Mesenchymal stem cell (in vitro differentiated cells and primary cell): ENCODE data around the gene TTC16.
"Not testable (repeated sequence)": the region's sequence is repeated elsewhere in the genome, so short reads cannot be mapped to it uniquely, and the experiment has no call there.

Experiments used
- DNase-seq: peaks from one replicate; pipeline ENCODE4 v3.0.0-alpha.2; 2013
- H2AFZ ChIP-seq: one replicate; pipeline ENCODE4 v1.6.1; 2013; ENCODE audit warnings: low read depth, mild to moderate bottlenecking, control low read depth, inconsistent platforms, low read length, moderate library complexity
- H2AK5ac ChIP-seq: 2 replicates; pipeline ENCODE4 v1.6.1; 2013; ENCODE audit warnings: low read length, moderate library complexity, mild to moderate bottlenecking, inconsistent platforms; ENCODE audit not compliant: severe bottlenecking
- H2BK120ac ChIP-seq: one replicate; pipeline ENCODE4 v1.6.1; 2013; ENCODE audit warnings: low read depth, mild to moderate bottlenecking, inconsistent platforms, low read length, moderate library complexity
- H2BK12ac ChIP-seq, 2 experiments: one replicate each; pipeline ENCODE4 v1.6.1; 2013; ENCODE audit warnings: inconsistent platforms in 2 of 2, low read length in 2 of 2, mild to moderate bottlenecking in 2 of 2, moderate library complexity in 2 of 2, control low read depth in 1 of 2
- H2BK15ac ChIP-seq: one replicate; pipeline ENCODE4 v1.6.1; 2013; ENCODE audit warnings: mild to moderate bottlenecking, low read depth, inconsistent platforms; ENCODE audit not compliant: poor library complexity, severe bottlenecking
- H2BK5ac ChIP-seq: 2 replicates; pipeline ENCODE4 v1.6.1; 2013; ENCODE audit warnings: low read depth, mild to moderate bottlenecking, low read length, control low read depth, inconsistent platforms; ENCODE audit not compliant: poor library complexity, severe bottlenecking
- H3K14ac ChIP-seq, 2 experiments: one replicate each; pipeline ENCODE4 v1.6.1; 2013; ENCODE audit warnings: inconsistent platforms in 2 of 2, low read length in 2 of 2, control low read depth in 1 of 2, mild to moderate bottlenecking in 1 of 2, moderate library complexity in 1 of 2
- H3K18ac ChIP-seq, 2 experiments: one replicate each; pipeline ENCODE4 v1.6.1; 2013; ENCODE audit warnings: inconsistent platforms in 2 of 2, low read length in 2 of 2, control low read depth in 1 of 2, low read depth in 1 of 2, mild to moderate bottlenecking in 1 of 2
- H3K23ac ChIP-seq, 2 experiments: one replicate each; pipeline ENCODE4 v1.6.1; 2013; ENCODE audit warnings: inconsistent platforms in 2 of 2, low read length in 2 of 2, mild to moderate bottlenecking in 2 of 2, moderate library complexity in 2 of 2, control low read depth in 1 of 2
- H3K27ac ChIP-seq: 2 replicates; pipeline ENCODE4 v1.5.1; 2013; ENCODE audit warnings: mild to moderate bottlenecking, moderate library complexity, low read length, control low read depth, inconsistent platforms; ENCODE audit not compliant: poor library complexity, severe bottlenecking
- H3K27me3 ChIP-seq, 2 experiments: 2 replicates each; pipeline versions ENCODE4 v1.6.1 to v1.7.0; 2013; ENCODE audit warnings: low read length in 2 of 2, mild to moderate bottlenecking in 2 of 2, moderate library complexity in 2 of 2, control low read depth in 1 of 2, inconsistent platforms in 1 of 2; ENCODE audit not compliant: control insufficient read depth in 1 of 2, insufficient read depth in 1 of 2
- H3K36me3 ChIP-seq, 2 experiments: 2 replicates each; pipeline versions ENCODE4 v1.6.1 to v1.7.0; 2013; ENCODE audit warnings: low read length in 2 of 2, control low read depth in 1 of 2, inconsistent platforms in 1 of 2, low read depth in 1 of 2, mild to moderate bottlenecking in 1 of 2; ENCODE audit not compliant: insufficient read depth in 2 of 2, control insufficient read depth in 1 of 2
- H3K4ac ChIP-seq, 2 experiments: one replicate each; pipeline ENCODE4 v1.6.1; 2013; ENCODE audit warnings: inconsistent platforms in 2 of 2, low read length in 2 of 2, mild to moderate bottlenecking in 2 of 2, moderate library complexity in 2 of 2, control low read depth in 1 of 2, low read depth in 1 of 2
- H3K4me1 ChIP-seq: 2 replicates; pipeline ENCODE4 v1.6.1; 2013; ENCODE audit warnings: low read depth, low read length, control low read depth; ENCODE audit not compliant: control insufficient read depth, insufficient read depth
- H3K4me2 ChIP-seq: 2 replicates; pipeline ENCODE4 v1.6.1; 2013; ENCODE audit warnings: low read length, mild to moderate bottlenecking, inconsistent platforms; ENCODE audit not compliant: poor library complexity, severe bottlenecking
- H3K4me3 ChIP-seq, 2 experiments: 2 replicates each; pipeline versions ENCODE4 v1.5.1 to v1.7.0; 2013; ENCODE audit warnings: low read length in 2 of 2, mild to moderate bottlenecking in 2 of 2, control low read depth in 1 of 2, low read depth in 1 of 2; ENCODE audit not compliant: insufficient read depth in 1 of 2
- H3K79me1 ChIP-seq: replicated peaks from 2 replicates; pipeline ENCODE4 v1.6.1; 2013; ENCODE audit warnings: mild to moderate bottlenecking, control low read depth, low read length, inconsistent platforms; ENCODE audit not compliant: poor library complexity, severe bottlenecking
- H3K9ac ChIP-seq: 2 replicates; pipeline ENCODE4 v1.7.0; 2013; ENCODE audit warnings: mild to moderate bottlenecking, low read length, moderate library complexity
- H3K9me3 ChIP-seq: 2 replicates; pipeline ENCODE4 v1.7.0; 2013; ENCODE audit warnings: mild to moderate bottlenecking, low read length; ENCODE audit not compliant: control insufficient read depth
- H4K8ac ChIP-seq: one replicate; pipeline ENCODE4 v1.6.1; 2013; ENCODE audit warnings: inconsistent platforms, mild to moderate bottlenecking, low read length, moderate library complexity
- H4K91ac ChIP-seq: one replicate; pipeline ENCODE4 v1.6.1; 2013; ENCODE audit warnings: mild to moderate bottlenecking, low read length, inconsistent platforms
- WGBS: methylation state at CpG from one replicate; pipeline ENCODE4 v1.1.7; 2013; ENCODE audit warnings: mixed read lengths; 5-methylcytosine and 5-hydroxymethylcytosine counted together

Gene TTC16

GRCh38 chr9:127755061-127756060 is 39.5 kb downstream of the TTC16 start:
- H2BK5ac ChIP-seq, result no peak overlapping the region
- H3K36me3 ChIP-seq, result no peaks in the 10 kb centered on the region
- H3K18ac ChIP-seq, result no peak overlapping the region
- H4K91ac ChIP-seq, result no peak overlapping the region
- H2BK120ac ChIP-seq, result no peak overlapping the region
- no peak overlapping the region for H3K23ac ChIP-seq
- no peak overlapping the region for H3K9ac ChIP-seq
- H3K14ac ChIP-seq, result no peak overlapping the region
- no peaks in the 10 kb centered on the region for H3K9me3 ChIP-seq
- no peak overlapping the region for H3K4me3 ChIP-seq
- H4K8ac ChIP-seq, result no peak overlapping the region
- H2BK12ac ChIP-seq, result no peak overlapping the region
- no peak overlapping the region for H3K27ac ChIP-seq
- H3K4me2 ChIP-seq, result no peak overlapping the region
- H3K4ac ChIP-seq, result no peak overlapping the region
- H2AK5ac ChIP-seq, result no peak overlapping the region
- H3K79me1 ChIP-seq, result no peaks in the 10 kb centered on the region
- H3K4me1 ChIP-seq, result peaks cover 6% of the 10 kb centered on the region
- WGBS, result 16% methylated on average over 30 of the region's 61 CpGs
- no peak overlapping the region for H2AFZ ChIP-seq
- H3K27me3 ChIP-seq, result peaks cover 46 to 57% of the 10 kb centered on the region in 2 experiments
- no peak overlapping the region for H2BK15ac ChIP-seq
- DNase-seq, result no peak

DNA sequence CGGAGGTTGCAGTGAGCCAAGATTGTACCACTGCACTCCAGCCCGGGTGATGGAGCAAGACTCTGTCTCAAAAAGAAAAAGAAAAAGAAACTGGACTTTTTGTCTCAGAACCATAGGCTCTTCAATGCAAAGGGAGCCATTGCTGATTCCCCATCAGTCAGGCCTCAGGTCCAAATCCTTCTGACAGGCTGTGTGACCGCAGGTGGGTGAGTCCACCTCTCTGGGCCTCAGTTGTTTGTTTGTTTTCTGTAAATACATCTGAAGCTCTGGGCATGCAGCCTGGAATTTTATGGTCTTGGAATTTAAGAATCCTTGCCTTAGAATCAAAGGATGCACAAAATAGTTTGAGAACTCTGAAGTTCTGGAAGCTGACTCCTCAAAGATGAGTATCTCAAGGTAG is 40.4 kb downstream of the TTC16 start:
- no peak overlapping the region for H3K4me2 ChIP-seq
- no peak overlapping the region for H3K27ac ChIP-seq
- H3K4me3 ChIP-seq, result no peak overlapping the region
- peaks cover 6% of the 10 kb centered on the region for H3K4me1 ChIP-seq
- 99% methylated on average over 3 of the region's 3 CpGs for WGBS
- H3K14ac ChIP-seq, result no peak overlapping the region
- no peaks in the 10 kb centered on the region for H3K36me3 ChIP-seq
- H3K4ac ChIP-seq, result no peak overlapping the region
- H3K27me3 ChIP-seq, result peaks cover 53 to 60% of the 10 kb centered on the region in 2 experiments
- H2BK120ac ChIP-seq, result no peak overlapping the region
- H3K23ac ChIP-seq, result no peak overlapping the region
- H2BK5ac ChIP-seq, result no peak overlapping the region
- no peak overlapping the region for H2BK15ac ChIP-seq
- H4K8ac ChIP-seq, result no peak overlapping the region
- H3K18ac ChIP-seq, result no peak overlapping the region
- no peak overlapping the region for H2BK12ac ChIP-seq
- H4K91ac ChIP-seq, result no peak overlapping the region
- H3K9me3 ChIP-seq, result no peaks in the 10 kb centered on the region
- DNase-seq, result no peak
- H3K9ac ChIP-seq, result no peak overlapping the region
- no peak overlapping the region for H2AK5ac ChIP-seq
- no peak overlapping the region for H2AFZ ChIP-seq
- H3K79me1 ChIP-seq, result no peaks in the 10 kb centered on the region

DNA sequence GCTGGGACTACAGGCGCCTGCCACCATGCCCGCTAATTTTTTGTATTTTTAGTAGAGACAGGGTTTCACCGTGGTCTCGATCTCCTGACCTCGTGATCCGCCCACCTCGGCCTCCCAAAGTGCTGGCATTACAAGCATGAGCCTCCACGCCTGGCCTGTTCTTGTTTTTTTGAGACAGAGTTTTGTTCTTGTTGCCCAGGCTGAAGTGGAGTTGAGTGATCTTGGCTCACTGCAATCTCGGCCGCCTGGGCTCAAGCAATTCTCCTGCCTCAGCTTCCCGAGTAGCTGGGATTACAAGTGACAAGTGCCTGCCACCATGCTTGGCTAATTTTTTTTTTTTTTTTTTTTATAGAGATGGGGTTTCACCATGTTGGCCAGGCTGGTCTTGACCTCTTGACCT is 40.9 kb downstream of the TTC16 start:
- DNase-seq, H3K14ac ChIP-seq, H3K4me2 ChIP-seq, H3K4me1 ChIP-seq, H3K4ac ChIP-seq, H2BK12ac ChIP-seq, H3K79me1 ChIP-seq, H3K18ac ChIP-seq, H3K23ac ChIP-seq, H3K36me3 ChIP-seq, H3K9me3 ChIP-seq, H3K4me3 ChIP-seq, H2AK5ac ChIP-seq, H2BK5ac ChIP-seq, H2BK15ac ChIP-seq, H4K8ac ChIP-seq, H4K91ac ChIP-seq, H3K27ac ChIP-seq, H3K9ac ChIP-seq, H2AFZ ChIP-seq, H2BK120ac ChIP-seq: not testable (repeated sequence)
- 76% methylated on average over 11 of the region's 11 CpGs for WGBS
- peaks cover 54 to 61% of the 10 kb centered on the region in 2 experiments for H3K27me3 ChIP-seq

DNA sequence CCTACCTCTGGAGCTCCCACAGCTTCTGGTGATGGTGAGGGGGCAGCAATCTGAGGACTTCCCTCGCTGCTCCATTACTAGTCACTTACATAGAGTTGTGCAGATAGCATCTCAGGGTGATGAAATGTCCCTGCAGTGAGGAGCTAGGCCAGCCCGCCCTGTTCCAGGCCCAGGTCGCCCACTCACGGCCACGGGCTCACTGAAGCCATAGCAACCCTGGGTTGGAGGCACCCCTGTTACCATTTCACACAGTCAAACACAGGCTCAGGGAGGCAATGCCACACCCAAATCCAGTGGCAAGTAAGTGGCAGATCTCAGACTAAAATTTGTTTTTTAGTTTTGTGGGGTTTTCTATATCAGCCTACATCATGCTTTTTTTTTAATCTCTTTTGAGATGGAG is 43.0 kb downstream of the TTC16 start:
- no peak overlapping the region for H2BK5ac ChIP-seq
- 94% methylated on average over 5 of the region's 5 CpGs for WGBS
- no peak overlapping the region for H4K8ac ChIP-seq
- no peak overlapping the region for H4K91ac ChIP-seq
- DNase-seq, result no peak
- H2AK5ac ChIP-seq, result no peak overlapping the region
- no peaks in the 10 kb centered on the region for H3K79me1 ChIP-seq
- peaks cover 52 to 60% of the 10 kb centered on the region in 2 experiments for H3K27me3 ChIP-seq
- no peak overlapping the region for H2BK12ac ChIP-seq
- no peaks in the 10 kb centered on the region for H3K36me3 ChIP-seq
- no peak overlapping the region for H3K18ac ChIP-seq
- H3K9ac ChIP-seq, result no peak overlapping the region
- H3K14ac ChIP-seq, result no peak overlapping the region
- no peak overlapping the region for H3K27ac ChIP-seq
- no peak overlapping the region for H3K4me3 ChIP-seq
- no peaks in the 10 kb centered on the region for H3K9me3 ChIP-seq
- H2AFZ ChIP-seq, result no peak overlapping the region
- no peak overlapping the region for H2BK120ac ChIP-seq
- H3K4me1 ChIP-seq, result peaks cover 8% of the 10 kb centered on the region
- H2BK15ac ChIP-seq, result peak overlapping the region; percentile 49
- no peak overlapping the region for H3K4ac ChIP-seq
- no peak overlapping the region for H3K23ac ChIP-seq
- no peak overlapping the region for H3K4me2 ChIP-seq
